Measurements from ENCODE around the gene NFS1.
A peak's percentile ranks its signal among the peaks of the same experiment; 100 is the strongest.
"Not testable (repeated sequence)": the region's sequence is repeated elsewhere in the genome, so short reads cannot be mapped to it uniquely, and the experiment has no call there.

The NFS1 gene

DNA sequence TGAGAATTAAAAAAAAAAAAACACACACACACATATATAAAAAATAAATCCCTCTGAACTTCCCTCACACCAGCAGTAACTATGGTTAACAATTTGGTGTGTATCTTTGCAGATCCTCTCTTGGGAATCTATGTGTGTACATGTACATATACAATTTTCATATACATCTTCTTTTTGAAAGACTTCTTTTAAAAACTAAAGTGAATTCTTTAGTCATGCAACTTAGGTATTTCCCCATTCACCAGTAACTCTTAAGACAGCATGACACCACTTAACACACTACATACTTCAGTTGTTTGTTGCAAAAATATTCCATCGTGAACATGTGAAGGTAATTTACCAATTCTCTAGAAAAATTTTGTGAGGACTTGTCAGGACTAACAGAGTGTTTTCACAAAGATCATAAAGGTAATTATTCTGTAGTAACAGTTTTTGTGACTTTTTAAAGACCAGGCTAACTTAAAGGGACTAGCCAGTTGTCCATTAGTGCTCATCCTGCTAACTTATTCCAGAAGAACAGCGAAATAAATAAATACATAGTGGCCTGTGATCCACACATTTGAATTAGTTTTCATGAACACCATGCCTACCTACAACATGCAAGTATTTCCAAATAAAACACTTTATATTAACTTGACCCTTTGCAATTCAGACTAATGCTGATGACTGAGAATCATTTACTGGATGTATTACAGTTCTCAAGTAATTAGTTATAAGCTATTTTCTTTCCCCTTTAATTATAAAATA is 30.9 kb upstream of the NFS1 start:
- FAIRE-seq (no peak), DNase-seq (ENCODE audit: extremely low spot score, insufficient read length, low read depth) (no peak)

DNA sequence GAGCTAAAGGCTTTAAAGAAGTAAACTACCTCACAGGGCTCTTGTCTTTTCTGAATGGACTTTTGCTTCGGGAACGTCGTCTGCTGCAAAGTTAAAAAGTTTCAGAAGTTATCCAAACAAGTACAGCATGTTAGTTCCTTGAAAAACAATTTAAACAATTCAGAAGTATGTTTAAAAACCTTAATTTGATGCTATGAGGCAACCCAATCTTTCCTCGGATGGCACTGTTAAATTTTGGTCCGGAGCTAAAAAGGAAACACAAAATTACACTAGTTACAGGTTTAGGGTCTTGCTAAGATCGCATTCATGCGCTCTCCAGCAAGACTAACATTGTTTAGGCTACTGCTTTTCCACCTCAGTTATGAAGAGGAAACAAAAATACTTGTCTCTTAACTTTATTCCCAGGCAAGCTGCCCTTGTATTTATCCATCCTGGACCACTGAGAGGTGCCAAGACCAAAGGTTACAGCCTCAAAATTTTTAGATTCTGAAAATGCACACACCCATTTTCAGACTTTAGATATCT is 30.2 kb upstream of the NFS1 start:
- DNase-seq (ENCODE audit: extremely low spot score, insufficient read length, low read depth) (no peak), FAIRE-seq (no peak)

DNA sequence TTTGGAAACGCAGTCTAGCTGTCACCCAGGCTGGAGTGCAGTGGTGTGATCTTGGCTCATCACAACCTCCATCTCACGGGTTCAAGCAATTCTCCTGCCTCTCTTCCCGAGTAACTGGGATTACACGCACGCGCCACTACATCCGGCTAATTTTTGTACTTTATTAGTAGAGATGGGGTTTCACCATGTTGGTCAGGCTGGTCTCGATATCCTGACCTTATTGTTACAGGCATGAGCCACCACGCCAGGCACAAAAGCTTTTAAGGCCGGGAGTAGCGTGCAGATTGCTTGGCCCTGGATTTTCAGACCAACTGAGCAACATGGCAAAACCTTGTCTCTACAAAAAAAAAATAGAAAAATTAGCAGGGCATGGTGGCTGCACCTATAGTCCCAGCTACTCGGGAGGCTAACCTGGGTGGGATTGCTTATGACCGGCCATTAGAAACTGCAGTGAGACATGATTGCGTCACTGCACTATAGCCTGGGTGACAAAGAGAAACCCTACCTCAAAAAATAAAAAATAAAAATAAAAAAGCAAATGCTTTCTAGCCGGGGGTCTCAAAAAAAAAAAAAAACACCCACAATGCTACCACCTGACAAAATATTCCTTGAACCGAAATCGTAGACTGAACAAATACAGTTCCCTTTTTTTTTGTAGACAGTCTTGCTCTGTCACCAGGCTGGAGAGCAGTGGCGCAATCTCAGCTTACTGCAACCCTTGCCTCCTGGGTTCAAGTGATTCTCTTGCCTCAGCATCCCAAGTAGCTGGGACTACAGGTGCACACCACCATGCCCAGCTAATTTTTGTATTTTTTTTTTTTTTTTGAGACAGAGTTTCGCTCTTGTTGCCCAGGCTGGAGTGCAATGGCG is 27.9 kb upstream of the NFS1 start:
- FAIRE-seq = no peak
- DNase-seq (ENCODE audit: extremely low spot score, insufficient read length, low read depth) = no peak

DNA sequence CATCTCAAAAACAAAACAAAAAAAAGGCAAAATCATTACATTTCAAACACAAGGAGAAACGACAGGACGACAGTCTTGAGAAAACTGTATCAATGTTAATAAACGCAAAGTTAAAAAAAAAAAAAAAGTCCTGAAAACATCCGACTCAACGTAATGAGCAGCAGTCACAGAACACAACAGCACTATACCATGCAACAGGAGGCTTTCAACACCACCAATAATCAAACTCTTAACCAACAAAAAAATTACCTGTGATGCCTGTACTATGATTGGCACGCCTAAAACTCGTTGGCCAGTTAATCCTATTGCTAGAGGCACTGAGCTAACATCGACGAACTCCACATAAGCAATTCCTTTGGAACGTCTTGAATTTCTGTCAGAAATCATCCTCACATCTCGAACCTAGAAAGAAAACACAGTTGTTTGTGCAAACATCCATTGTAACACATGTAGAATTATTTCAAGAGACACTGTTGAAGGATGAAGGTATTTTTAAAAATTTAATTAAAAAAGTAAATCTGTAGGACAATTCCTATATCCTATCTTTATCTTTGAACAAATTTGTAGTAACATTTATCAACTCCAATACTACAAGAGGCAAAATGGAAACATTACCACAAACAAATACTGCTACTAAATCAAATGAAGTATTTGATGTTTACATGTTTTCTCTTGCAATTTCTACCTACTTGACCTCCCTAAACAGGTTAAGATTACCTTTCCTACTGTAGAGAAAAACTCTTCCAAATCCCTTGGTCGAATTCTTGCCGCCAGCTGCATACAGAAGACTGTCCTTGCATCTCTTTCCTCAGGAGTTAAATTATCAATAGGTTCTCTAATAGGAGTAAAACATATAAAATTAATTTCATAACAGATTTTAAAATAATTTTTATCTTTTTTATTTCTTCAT is 25.4 kb upstream of the NFS1 start:
- FAIRE-seq = no peak

DNA sequence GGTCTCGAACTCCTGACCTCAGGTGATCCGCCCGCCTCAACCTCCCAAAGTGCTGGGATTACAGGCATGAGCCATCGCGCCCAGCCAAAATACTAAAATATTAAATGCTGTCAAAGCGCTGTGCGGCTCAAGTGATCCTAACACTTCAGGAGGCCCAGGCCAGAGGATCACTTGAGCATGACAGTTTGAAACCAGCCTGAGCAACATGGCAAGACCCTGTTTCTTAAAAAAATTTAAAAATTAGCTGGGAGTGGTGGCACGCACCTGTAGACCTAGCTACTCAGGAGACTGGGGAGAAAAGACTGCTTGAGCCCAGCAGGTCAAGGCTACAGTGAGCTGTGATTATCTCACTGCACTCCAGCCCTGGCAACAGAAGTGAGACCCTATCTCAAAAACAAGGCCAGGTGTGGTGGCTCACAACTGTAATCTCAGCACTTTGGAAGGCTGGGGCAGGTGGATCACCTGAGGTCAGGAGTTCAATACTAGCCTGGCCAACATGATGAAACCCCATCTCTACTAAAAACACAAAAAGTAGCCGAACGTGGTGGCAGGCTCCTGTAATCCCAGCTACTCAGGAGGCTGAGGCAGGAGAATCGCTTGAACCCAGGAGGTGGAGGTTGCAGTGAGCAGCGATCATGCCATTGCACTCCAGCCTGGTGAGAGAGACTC is 24.6 kb upstream of the NFS1 start:
- DNase-seq (ENCODE audit: extremely low spot score, insufficient read length, low read depth); FAIRE-seq: not testable (repeated sequence)

More for the DNA sequence above, 25.4 kb upstream of the NFS1 start:
- no peak for DNase-seq (ENCODE audit: extremely low spot score, insufficient read length, low read depth)

- FAIRE-seq = not testable (repeated sequence)
Measured at GRCh38 chr20:35723275-35723639, 24.1 kb upstream of the NFS1 start.

GRCh38 chr20:35721621-35722020 is 22.5 kb upstream of the NFS1 start:
- FAIRE-seq = no peak
- no peak for DNase-seq (ENCODE audit: extremely low spot score, insufficient read length, low read depth)

More at GRCh38 chr20:35723275-35723639, 24.1 kb upstream of the NFS1 start:
- not testable (repeated sequence) for DNase-seq (ENCODE audit: extremely low spot score, insufficient read length, low read depth)

DNA sequence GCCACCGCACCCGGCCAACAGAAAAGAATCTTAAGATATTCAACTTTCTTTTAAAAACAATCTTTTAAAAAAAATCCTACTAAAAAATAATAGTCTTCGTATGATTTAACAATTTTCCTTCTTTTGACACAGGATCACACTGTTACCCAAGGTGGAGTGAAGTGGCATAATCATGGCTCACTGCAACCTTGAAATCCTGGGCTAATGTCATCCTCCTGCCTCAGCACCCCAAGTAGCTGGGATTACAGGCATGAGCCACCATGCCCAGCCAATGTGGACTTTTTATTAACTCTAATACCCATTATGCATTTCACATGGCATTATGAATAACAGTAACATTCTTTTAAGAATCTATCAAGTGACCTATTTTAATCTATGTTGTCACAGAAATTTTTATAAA is 22.1 kb upstream of the NFS1 start:
- DNase-seq (ENCODE audit: extremely low spot score, insufficient read length, low read depth) (no peak), FAIRE-seq (no peak)

- DNase-seq (ENCODE audit: extremely low spot score, insufficient read length, low read depth) = no peak
- FAIRE-seq = no peak
Measured at GRCh38 chr20:35720165-35721123, 21.3 kb upstream of the NFS1 start.

DNA sequence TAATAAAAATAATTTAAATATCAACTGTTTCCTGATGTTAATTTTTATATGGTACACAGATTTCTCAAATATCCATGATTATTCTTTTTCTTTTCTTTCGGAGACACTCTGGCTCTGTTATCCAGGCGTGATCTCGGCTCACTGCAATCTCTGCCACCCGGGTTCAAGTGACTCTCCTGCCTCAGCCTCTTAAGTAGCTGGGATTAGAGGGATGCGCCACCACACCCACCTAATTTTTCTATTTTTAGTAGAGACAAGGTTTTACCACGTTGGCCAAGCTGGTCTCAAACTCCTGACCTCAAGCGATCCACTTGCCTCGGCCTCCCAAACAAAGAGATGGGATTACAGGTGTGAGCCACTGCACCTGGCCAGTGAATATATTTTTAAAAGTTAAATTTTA is 20.6 kb upstream of the NFS1 start:
- no peak for FAIRE-seq
- DNase-seq (ENCODE audit: extremely low spot score, insufficient read length, low read depth) = no peak

- FAIRE-seq = no peak
- DNase-seq (ENCODE audit: extremely low spot score, insufficient read length, low read depth) = no peak
Measured at GRCh38 chr20:35718972-35719635, 20.0 kb upstream of the NFS1 start.

DNA sequence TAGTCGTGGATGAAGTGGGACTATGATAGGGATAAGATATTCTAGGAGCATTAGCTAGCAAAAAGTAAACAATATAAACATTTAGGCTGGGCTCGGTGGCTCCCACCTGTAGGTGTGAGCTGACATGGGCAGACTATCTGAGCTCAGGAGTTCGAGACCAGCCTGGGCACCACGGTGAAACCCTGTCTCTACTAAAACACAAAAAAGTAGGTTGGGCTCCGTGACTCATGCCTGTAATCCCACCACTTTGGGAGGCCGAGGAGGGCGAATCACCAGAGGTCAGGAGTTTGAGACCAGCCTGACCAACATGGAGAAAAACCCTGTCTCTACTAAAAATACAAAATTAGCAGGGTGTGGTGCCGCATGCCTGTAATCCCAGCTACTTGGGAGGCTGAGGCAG is 19.2 kb upstream of the NFS1 start:
- not testable (repeated sequence) for DNase-seq (ENCODE audit: extremely low spot score, insufficient read length, low read depth); FAIRE-seq

- DNase-seq (ENCODE audit: extremely low spot score, insufficient read length, low read depth) (no peak), FAIRE-seq (no peak)
Measured at GRCh38 chr20:35716330-35716729, 17.2 kb upstream of the NFS1 start.

DNA sequence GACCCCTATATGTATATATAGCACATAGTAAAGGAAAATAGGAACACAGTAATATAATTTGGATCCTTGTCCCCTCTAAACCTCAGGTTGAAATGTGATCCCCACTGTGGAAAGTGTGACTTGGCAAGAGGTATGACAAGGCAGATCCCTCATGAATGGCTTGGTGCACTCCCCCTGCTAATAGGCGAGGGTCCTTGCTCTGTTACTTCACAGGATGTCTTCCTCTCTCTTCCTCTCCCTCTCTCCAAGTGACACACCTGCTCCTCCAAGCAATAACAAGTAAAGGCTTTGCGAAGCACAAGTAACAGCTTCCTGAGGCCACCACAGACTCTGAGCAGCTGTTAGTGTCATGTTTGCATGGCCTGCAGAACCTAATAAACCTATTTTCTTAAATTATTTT is 16.5 kb upstream of the NFS1 start:
- DNase-seq (ENCODE audit: extremely low spot score, insufficient read length, low read depth) (no peak), FAIRE-seq (no peak)

- no peak for FAIRE-seq
- DNase-seq (ENCODE audit: extremely low spot score, insufficient read length, low read depth) = no peak
Measured at GRCh38 chr20:35714127-35714526, 15.0 kb upstream of the NFS1 start.

- not testable (repeated sequence) for FAIRE-seq; DNase-seq (ENCODE audit: extremely low spot score, insufficient read length, low read depth)
Measured at GRCh38 chr20:35713120-35713519, 14.0 kb upstream of the NFS1 start.

- DNase-seq (ENCODE audit: extremely low spot score, insufficient read length, low read depth) (no peak), FAIRE-seq (peak; percentile 29)
Measured at GRCh38 chr20:35711588-35712209, 12.5 kb upstream of the NFS1 start.

Data from GM18507 (cell line).